Muscle of arm (tissue), 12 donors: ENCODE results near the gene TMEM144. TPM values are rescaled to one million over a fixed set of nuclear protein-coding genes. Genes with fewer than 3 reads are reported as not detected.
"Not testable (repeated sequence)": the region's sequence is repeated elsewhere in the genome, so short reads cannot be mapped to it uniquely, and the experiment has no call there.

ENCODE experiments used
- DNase-seq: peaks from one replicate; pipeline ENCODE4 v3.0.0-alpha.2; 2013
- polyA plus RNA-seq, 12 donors: library from polyadenylated mRNA; unstranded; fragments of 120-200 nt; gene quantifications; one replicate each; pipeline ENCODE4 v1.2.1, GENCODE V29; 2013; ENCODE audit not compliant: insufficient read length in 12 of 12

The TMEM144 gene
- polyA plus RNA-seq, 12 donors: 1.7 to 15.2 (median 3.2) TPM; not detected in 1

DNA sequence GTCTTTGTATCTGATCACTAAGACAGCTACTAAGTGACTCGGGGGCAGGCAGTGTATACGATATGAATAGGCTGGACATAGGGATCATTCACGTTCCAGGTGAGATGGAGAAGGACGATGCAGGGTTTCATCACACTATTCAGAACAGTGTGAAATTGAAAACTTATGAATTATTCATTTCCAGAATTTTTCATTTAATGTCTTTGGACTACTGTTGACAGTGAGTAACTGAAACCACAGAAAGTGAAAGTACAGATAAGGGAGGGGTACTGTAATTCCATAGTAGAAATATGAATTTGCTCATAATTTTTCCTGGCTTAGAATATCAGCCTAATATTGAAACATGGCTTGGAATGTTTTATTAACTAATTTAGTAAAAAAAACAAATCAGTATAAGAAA, 24.4 kb downstream of the TMEM144 start:
- DNase-seq: no peak

DNA sequence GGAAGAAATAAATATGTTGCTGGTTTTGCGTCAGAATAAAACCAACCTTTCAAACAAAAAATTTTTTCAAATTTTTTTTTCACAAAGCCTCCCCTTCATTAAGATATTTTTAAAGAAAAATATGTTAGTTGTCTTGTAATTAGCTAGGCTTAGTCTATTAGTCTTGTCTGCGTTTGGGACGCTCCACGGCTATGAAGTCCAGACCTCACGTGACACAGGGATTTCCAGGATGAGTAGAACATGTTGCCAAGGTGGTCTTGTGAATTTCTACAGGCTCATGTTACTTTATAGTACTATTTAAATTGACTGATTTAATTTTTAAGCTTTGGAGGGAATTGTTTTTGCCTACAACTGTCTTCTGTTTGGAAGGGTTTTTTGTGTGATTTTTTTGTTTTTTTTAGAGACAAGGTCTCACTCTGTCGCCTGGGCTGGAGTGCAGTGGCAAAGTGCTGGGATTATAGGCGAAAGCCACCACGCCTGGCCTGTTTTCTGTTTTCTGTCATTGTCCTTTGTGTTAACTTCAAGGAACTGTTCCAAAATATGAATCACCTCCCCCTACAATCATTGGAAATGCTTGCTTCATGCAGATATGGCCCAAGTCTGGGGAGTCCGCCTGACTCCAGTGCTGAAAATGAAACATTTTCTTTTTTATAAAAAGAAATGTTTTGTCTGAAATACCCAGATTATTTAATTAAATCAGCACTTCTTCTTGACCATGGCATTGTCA, 26.2 kb downstream of the TMEM144 start:
- no peak for DNase-seq

DNA sequence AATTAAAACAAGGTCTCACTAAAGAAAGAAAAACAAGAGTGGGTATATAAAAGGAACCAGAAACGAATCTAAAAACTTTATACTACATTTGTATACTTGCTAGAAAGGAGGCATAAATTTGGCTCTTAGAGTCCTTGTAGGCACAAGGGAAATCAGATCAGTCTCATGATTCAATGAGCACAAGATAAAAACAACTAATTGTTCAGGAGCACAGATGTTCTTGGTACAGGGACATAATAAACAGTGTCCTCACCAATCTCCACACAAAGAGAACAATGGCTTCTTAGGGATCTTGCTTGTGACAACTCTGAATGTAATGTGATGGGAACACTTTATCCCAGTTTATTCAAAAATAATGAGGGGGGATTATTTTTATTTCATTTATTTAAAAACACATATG, 28.3 kb downstream of the TMEM144 start:
- DNase-seq: no peak

DNA sequence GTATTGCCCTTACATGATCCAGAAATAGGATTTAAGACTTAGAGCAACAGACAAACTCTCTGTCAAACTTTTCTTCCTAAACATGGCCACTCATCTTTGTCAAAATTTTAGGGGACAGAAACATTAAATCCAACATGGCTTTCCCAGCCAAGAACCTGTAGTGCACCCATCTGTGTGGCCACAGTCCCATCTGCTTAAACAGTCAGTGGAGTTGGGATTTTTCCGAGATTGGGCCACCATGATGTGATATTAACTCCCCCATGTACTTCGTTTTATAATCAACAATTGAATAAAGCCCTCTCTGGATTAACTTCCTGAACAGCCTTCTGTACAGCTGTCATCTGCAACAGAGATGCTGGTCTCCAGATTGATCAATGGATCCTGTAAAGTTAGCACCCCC, 28.9 kb downstream of the TMEM144 start:
- DNase-seq: no peak

DNA sequence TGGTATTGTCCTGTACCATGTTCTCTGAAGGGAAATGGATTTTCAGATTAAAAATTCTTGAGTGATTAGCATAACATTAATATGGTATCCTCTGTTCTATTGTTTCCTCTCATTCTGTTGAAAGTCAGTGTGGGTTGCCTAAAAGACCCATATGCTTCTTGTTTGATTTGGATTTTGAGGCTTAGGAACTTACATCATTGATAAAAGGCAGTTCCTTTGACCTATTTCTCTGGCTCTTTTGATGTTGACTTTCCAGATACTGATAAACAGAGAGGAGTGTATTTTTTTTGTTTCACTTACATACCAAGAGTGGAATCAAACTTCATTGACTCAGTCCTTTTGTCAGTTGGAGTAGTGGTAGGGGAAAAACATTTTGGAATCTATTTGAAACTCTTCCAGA, 32.8 kb downstream of the TMEM144 start:
- no peak for DNase-seq

DNA sequence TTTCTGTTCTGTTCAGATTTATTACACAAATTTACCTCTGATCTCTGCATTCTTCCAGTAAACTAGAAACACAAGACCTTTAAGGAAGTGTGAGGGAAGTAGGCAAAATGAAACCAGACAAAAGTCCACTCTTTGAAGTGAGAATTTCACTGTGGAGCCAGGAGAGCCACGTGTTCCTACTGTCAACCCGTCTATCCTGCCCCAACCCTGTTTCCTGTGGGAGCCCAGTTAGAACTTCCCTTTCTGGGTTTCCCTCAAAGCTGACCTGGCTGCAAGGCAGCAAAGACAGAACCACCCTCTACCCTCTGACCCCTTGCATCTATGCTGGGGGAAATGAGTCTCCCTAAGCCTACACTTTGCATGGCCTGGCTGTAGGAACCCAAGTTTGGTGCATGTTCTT, 40.0 kb downstream of the TMEM144 start:
- DNase-seq: no peak

DNA sequence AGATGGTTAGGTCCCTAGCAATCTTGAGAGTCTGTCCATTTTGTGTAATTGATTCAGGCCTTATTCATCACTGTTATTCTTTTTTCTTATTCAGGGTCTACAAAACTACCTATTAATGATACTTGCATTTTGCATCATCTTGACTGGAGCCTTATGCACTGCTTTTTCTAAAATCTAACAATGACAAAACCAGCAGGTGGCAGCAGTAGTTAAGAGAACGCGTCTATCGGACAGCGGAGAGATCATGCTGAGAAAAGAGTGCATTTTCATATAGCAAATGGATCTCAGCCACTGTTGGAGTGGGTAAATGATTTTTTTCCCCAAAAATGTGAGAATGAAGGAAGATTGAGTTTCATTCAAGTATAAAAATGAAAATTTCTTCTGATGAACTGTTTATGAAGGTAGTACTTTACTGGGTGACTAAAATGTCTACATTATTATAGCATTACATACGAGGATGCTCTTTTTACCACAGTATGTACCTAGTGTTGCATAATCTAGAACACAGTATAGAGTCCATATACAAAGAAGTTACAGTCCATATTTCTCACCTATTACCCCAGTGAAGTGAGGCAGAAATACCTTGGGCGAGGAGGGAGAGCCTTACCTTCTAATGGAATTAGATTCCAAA, 43.2 kb downstream of the TMEM144 start:
- peak; percentile 70 for DNase-seq

DNA sequence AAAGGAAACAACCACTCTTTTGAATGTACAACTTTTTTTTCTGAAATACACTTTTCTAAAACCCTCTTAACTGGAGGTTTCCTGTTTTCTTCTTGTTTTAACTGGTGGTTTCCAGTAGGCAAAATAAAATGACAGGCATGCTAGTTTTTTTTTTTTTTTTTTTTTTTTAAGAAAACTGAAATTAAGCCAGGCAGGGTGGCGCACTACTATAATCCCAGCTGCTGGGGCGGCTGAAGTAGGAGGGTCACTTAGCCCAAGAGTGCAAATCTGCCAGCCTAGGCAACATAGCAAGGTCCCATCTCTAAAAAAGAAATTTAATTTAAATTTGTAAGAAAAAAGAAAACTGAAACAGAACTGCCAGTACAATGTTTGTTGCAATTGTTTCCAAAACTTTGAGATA, 44.0 kb downstream of the TMEM144 start:
- DNase-seq: no peak

DNA sequence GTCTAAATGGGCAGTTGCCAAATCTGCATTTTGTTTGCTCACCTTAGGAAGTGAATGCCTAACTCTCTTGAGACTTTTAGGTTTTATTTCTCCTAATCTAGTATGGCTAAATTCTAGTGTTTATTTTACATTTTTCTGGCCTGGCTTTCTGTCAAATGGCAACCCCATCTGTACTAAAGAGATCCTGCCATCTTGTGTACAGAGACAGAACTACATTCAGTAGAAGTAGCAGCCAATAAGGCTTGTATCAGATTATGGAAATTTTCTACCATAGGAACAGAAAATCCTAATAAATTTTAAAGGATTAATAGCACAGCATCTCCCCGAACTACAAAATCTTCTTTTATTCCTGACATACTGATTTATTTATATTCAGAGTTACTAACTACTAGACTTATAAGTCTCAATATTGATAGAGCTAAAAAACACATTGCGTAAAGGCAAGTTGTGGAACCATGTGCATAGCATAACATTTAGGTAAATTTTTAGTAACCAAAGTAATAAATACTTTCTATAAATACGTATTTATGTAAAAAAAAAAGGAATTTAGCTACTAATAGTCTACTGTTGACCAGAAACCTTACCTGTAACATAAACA, 45.5 kb downstream of the TMEM144 start:
- peak; percentile 29 for DNase-seq

DNA sequence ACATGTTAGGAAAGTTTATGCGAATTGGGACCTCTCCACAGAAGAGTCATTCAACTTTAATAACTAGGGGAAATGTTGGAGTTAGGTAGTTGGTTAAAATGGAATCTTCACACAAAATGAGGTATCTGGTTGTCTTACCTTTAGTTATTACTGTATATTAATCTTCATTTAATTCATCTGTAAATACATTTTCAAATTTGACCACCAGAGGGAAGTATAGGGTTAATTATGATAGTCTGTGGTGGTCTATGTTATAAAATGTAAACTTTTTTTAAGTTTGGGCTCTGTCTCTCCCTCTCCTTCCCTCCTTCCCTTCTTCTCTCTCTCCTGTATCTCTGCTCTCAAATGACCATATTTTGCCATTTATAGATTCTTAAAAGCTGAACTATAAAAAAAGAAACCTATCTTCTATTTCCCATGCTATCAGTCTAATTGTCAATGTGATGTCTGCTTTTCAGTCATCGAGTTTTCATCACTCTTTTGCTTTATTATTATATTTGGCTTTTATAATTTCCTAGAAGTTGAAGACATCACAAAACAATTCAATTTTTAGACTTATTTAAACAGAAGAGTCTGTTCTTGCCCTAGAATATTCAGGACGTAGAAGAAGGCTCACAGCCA, 49.8 kb downstream of the TMEM144 start:
- DNase-seq: peak; percentile 31

DNA sequence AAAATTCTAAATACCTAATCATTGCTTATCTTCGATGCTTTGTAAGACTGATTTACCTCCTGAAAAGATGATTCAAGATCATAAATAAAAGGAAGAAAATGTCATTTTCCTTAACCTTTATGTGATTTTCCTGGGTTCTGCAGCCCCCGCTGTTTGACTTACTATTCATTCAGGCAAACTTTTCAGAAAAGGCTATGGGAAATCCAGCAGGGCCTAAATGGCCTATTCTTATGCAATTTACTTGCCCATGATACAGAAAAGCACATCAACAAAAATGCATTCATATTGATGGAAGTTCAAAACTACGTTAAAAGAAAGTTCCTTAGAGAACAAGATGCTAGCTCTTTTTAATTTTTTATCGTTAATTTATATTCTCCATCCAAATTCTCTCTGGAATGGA, 51.2 kb downstream of the TMEM144 start:
- DNase-seq: no peak

DNA sequence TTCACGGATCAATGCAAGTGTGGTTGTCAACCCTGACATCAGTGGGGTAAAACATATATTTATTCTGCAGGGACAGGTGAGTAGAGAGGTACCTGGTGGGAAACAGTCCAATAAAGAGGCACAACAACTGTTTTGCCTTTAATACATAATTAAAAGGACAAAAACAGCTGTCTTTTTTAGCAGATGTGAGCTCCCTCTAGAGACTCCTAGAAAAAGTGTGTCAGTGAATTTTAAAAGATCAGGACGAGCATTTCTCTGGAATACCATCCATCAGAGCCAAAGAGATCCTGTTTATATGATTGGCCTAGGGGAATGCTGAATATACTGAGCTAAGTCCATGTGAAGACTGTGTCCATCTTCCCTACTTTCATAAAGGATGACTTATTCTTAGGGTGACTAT, 58.3 kb downstream of the TMEM144 start:
- DNase-seq: no peak

DNA sequence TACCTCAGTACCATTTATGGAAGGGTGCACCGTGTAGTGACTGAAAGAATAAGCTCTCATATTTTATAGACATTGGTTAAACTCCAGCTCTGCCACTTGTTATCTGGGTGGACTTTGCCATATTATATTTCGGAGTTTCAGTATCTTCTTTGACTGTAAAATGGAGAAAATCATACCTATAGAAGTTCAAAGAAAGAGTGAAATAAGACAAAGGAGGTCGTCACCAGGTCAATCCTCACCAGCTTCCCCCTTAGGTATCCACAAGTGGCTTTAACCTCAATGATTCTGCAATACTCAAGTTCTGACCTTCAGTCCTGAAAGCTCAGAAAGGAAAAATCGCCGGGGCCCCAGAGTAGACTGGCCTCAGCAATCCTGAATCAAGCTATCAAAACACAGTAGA, 64.3 kb downstream of the TMEM144 start:
- no peak for DNase-seq

DNA sequence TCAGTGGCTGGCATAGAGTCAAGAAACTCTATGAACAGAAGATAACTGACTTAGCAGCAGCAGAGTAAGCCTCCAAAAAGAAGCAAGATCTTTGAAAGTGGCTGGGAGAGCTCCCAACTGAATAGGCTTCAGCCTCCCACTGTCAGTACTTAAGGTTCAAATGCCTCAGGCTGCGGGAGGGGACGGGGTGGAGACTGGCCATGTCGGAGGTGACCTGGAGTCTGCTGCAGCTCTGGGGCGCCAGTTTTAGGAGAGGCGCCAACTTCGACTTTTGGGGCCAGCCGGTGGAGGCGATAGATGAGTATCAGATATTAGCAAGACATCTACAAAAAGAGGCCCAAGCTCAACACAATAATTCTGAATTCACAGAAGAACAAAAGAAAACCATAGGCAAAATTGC, 67.3 kb downstream of the TMEM144 start:
- DNase-seq: no peak

DNA sequence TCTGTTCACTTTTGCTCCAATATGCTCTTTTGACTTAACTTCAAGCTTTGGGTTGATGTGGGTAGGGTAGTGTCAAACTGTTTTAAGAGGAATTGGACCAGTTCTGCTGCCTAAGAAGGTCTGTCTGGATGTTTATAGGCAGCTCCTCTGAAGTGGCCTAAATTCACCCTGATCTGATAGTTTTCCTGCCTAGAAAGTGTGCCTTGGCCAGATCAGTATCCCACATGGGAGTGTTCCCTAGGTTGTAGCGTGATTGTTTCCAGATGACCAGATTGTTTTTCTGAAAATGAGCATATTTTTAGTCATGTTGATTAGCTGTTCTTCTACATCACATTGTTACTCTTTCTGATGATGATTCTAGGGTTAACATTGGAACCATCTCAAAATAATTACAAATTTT, 68.8 kb downstream of the TMEM144 start:
- DNase-seq: not testable (repeated sequence)

DNA sequence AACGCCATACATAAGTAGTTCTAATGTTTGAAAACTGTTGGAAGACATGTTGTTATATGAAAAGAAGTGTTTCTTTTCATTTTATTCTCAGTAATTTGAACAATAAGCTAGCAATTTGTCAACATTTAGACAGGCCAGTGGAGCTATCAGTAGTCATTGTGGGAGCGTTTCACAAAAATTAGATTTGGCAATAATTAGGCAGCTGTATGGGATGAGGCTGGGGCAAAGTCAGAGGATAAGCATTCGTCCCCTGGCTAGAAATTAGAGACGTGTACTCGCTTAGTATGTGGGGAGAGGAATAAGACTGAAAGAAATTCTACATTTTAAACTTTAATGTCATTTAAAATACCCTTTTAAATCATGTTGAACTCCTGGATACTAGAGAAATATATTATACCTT, 70.6 kb downstream of the TMEM144 start:
- DNase-seq: no peak

DNA sequence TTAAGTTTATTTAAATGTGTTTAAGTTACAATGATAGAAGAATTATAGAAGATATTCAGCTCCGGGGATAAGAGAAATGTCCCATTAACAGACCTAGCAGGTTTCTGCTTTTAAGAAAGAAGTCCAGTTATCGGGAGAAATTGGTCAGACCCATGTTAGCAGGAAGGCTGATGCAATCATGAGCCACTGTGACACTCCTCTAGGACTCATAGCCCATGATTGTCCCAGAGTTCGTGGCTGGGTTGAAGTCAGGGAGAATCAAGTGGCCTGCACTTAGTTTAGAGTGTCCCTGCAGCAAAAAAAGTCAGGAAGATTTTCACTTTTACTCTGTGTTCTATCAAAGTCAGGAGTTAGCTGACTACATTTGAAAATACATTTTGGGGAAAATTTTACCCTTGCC, 72.0 kb downstream of the TMEM144 start:
- no peak for DNase-seq

DNA sequence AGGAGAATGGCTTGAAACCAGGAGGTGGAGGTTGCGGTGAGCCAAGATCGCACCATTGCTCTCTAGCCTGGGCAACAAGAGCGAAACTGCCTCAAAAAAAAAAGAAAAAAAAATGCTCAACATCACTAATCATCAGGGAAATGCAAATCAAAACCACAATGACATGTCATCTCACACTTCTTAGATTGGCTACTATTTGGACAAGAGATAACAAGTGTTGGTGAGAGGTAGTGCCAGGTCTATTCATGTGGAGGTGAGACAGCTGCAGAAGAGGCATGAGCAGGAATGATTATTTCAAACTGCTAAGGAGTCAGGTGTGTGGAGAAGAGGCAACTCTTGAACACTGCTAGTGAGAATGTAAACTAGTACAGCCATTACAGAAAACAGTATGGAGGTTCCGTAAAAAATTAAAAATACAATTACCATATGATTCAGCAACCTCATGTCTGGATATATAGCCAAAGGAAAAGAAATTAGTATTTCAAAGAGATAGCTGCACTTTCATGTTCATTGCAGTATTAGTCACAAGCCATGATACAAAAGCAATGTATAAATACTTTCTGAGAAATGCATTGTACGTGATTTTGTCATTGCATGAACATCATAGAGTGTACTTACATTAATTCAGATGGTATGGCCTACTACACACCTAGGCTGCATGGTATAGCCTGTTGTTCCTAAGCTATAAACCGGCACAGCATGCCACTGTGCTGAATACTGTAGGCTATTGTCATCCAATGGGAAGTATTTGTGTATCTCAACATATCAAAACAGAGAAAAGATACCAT, 75.3 kb downstream of the TMEM144 start:
- DNase-seq: no peak

DNA sequence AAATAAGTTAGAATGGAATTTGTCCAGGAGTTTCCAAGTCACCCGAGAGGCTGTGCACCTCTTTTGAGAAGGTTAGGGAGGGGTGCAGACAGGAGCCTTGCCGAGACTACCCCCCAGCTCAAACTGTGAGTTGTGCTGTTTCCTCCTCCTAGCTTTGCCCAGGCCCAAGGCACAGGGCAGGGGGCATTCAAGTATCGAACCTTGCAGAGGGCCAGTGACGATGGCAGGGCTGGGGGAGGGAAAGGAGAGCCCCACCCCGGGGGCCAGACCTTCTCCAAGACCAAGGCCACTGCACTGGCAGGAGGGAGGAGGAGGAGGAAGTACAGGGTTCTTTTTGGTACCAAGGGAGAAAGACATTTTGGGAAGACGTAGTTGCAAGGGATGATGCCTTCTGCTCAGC, 80.6 kb downstream of the TMEM144 start:
- DNase-seq: no peak

DNA sequence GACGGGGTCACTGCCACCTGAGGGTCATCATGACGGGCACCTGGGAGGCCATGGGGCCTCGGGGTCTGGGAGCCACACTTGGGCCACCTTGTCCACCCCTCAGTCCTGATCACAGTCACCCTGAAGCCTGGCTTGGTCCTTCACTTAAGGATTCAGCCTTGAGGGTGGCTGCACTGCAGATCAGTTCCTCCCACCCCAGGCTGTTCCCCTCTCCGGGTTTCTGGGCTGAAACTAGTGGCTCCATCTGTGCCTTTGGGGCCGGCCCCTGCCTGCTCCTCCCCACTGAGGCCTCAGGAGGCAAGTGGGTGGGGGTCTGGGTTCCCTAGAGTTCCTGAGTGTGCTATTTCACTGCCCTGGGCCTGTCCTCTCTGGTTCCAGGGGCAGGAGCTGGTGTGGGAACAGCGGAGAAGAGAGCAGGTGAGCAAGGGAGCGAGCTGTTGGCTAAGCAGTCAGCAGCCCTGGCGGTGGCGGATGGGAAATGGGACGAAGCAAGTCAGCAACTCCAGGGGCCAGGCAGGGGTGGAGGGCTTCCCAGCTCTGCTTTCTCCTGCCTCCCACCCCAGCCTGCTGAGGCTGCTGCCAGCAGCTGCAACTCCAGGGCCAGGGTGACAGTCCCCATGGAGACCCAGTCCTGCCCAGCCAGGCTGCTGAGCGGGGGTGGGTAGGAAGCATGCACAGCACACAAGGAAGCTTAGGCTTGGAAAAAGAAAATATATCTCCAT, 81.2 kb downstream of the TMEM144 start:
- no peak for DNase-seq

DNA sequence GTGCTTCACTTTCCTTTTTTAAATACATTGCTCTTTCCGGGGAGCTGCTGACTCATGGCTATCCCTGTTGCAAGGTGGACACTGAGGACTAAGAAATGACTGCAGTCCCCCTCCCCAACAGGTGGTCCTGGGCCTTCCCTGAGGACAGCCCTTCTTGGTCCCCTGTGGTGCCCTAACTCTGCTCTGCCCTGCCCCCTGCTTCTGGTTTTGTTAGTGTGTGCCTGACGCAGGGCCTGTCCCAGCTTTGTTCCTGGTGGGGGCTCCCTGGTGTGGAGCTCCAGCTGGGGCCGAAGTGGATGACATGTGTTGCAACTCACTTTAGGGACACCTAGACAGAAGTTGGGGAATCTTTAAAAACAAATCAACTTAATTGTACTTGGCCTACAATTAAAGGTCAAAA, 81.9 kb downstream of the TMEM144 start:
- DNase-seq: no peak

DNA sequence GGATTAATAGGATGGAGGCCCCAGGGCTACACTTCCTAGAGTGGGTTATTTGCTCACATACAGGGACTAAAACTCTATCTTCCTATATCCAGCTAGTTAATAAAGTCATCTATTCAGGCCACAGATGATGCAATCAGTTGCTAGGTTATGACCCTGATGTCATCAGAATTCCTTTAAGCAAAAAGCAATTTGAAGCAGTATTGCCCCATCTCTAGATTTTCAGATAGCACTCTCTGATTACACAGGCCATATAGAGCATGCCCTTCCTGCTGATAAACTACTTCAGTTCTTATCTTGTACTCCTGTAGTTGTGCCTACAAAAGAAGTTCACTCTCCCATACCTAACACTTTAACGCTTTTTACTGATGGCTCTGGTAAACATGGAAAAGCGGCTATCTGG, 84.8 kb downstream of the TMEM144 start:
- DNase-seq: no peak
